Osteoblast (primary cell): ENCODE measurements around the gene AAR2. TPM values are rescaled to one million over a fixed set of nuclear protein-coding genes. Genes with fewer than 3 reads are reported as not detected.

Source experiments
- DNase-seq: peaks from one replicate; pipeline ENCODE4 v3.0.0; 2011; ENCODE audit warnings: low spot score, mixed read lengths; ENCODE audit not compliant: insufficient read length; ENCODE audit errors: missing footprints
- H2AFZ ChIP-seq: 2 replicates; pipeline ENCODE4 v1.6.0; 2011; ENCODE audit warnings: mild to moderate bottlenecking, low read length
- H3K27ac ChIP-seq: 2 replicates; pipeline ENCODE4 v1.5.1; 2011; ENCODE audit warnings: mild to moderate bottlenecking, low read depth, low read length, moderate library complexity
- H3K27me3 ChIP-seq: 2 replicates; pipeline ENCODE4 v1.6.0; 2012; ENCODE audit warnings: mild to moderate bottlenecking, control low read depth, inconsistent platforms, low read length, moderate library complexity; ENCODE audit not compliant: insufficient read depth
- H3K36me3 ChIP-seq: 2 replicates; pipeline ENCODE4 v1.5.1; 2011; ENCODE audit warnings: mild to moderate bottlenecking, low read length, control low read depth, moderate library complexity; ENCODE audit not compliant: insufficient read depth
- H3K4me1 ChIP-seq: 2 replicates; pipeline ENCODE4 v1.5.1; 2011; ENCODE audit warnings: mild to moderate bottlenecking, low read length, control low read depth, moderate library complexity; ENCODE audit not compliant: insufficient read depth
- H3K4me2 ChIP-seq: 2 replicates; pipeline ENCODE4 v1.6.0; 2011; ENCODE audit warnings: mild to moderate bottlenecking, low read length; ENCODE audit not compliant: insufficient read depth
- H3K4me3 ChIP-seq: fragments of 200-600 bp; sonication (generic); 3 replicates; pipeline ENCODE4 v1.5.1; 2012; ENCODE audit warnings: mild to moderate bottlenecking, low read length, inconsistent platforms; ENCODE audit not compliant: insufficient read depth
- H3K79me2 ChIP-seq: 2 replicates; pipeline ENCODE4 v1.6.0; 2012; ENCODE audit warnings: mild to moderate bottlenecking, low read length, control low read depth, inconsistent platforms; ENCODE audit not compliant: insufficient read depth
- H3K9me3 ChIP-seq: 2 replicates; pipeline ENCODE4 v1.5.1; 2011; ENCODE audit warnings: low read depth, low read length, control low read depth
- H4K20me1 ChIP-seq: 2 replicates; pipeline ENCODE4 v1.6.0; 2012; ENCODE audit warnings: mild to moderate bottlenecking, low read length, control low read depth; ENCODE audit not compliant: insufficient read depth
- total RNA-seq: library from RNA; depleted of rRNA; stranded (reverse); fragments of >200 nt; gene quantifications from 2 replicates; pipeline ENCODE4 v1.2.3, GENCODE V29; 2012
- TF ChIP-seq, protein P1 (sequence below): IDR thresholded peaks from 2 replicates; pipeline ENCODE4 v1.5.1; 2011; ENCODE audit warnings: mild to moderate bottlenecking, low read depth, low read length, moderate library complexity; ENCODE audit errors: extremely low read depth

The AAR2 gene
- total RNA-seq, 1 donor, result 29.0 TPM

DNA sequence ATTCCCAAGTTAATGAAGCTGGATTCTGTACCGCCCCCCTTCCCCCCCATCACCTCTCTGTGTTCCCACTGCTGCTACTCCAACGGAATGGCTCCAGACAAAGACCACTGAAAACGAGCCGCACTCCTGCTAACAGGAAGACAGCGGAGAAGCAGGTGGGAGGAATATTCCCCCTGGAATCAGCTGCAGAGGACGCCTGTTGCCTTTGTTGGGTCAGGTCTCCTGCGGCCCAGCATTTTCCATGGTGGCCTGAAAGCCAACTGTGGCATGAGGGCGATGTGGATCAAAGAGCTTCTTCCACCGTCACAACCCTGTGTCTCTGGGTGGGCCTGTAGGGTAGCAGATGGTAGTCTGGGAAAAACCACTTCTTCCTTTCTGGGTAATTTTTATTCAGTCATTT, 16.8 kb downstream of the AAR2 start:
- H3K4me2 ChIP-seq, result no peak overlapping the region
- no peaks in the 10 kb centered on the region for H3K9me3 ChIP-seq
- no peak for DNase-seq
- H3K4me3 ChIP-seq, result no peak overlapping the region
- H2AFZ ChIP-seq, result no peak overlapping the region
- peaks cover 27% of the 10 kb centered on the region for H3K79me2 ChIP-seq
- H3K27me3 ChIP-seq, result no peaks in the 10 kb centered on the region
- H4K20me1 ChIP-seq, result peaks cover 14% of the 10 kb centered on the region
- TF ChIP-seq, protein P1, sequence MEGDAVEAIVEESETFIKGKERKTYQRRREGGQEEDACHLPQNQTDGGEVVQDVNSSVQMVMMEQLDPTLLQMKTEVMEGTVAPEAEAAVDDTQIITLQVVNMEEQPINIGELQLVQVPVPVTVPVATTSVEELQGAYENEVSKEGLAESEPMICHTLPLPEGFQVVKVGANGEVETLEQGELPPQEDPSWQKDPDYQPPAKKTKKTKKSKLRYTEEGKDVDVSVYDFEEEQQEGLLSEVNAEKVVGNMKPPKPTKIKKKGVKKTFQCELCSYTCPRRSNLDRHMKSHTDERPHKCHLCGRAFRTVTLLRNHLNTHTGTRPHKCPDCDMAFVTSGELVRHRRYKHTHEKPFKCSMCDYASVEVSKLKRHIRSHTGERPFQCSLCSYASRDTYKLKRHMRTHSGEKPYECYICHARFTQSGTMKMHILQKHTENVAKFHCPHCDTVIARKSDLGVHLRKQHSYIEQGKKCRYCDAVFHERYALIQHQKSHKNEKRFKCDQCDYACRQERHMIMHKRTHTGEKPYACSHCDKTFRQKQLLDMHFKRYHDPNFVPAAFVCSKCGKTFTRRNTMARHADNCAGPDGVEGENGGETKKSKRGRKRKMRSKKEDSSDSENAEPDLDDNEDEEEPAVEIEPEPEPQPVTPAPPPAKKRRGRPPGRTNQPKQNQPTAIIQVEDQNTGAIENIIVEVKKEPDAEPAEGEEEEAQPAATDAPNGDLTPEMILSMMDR, result no peak
- H3K4me1 ChIP-seq, result no peaks in the 10 kb centered on the region
- H3K27ac ChIP-seq, result no peak overlapping the region
- peaks cover 31% of the 10 kb centered on the region for H3K36me3 ChIP-seq

- no peaks in the 10 kb centered on the region for H3K4me1 ChIP-seq
- H3K79me2 ChIP-seq, result peaks cover 21% of the 10 kb centered on the region
- no peak overlapping the region for H3K27ac ChIP-seq
- H3K36me3 ChIP-seq, result peaks cover 30% of the 10 kb centered on the region
- DNase-seq, result no peak
- peaks cover 14% of the 10 kb centered on the region for H4K20me1 ChIP-seq
- TF ChIP-seq, protein P1, result no peak
- no peaks in the 10 kb centered on the region for H3K27me3 ChIP-seq
- H3K4me3 ChIP-seq, result no peak overlapping the region
- H3K9me3 ChIP-seq, result no peaks in the 10 kb centered on the region
- no peak overlapping the region for H2AFZ ChIP-seq
- no peak overlapping the region for H3K4me2 ChIP-seq
Observed at GRCh38 chr20:36254076-36254475, 17.8 kb downstream of the AAR2 start.

DNA sequence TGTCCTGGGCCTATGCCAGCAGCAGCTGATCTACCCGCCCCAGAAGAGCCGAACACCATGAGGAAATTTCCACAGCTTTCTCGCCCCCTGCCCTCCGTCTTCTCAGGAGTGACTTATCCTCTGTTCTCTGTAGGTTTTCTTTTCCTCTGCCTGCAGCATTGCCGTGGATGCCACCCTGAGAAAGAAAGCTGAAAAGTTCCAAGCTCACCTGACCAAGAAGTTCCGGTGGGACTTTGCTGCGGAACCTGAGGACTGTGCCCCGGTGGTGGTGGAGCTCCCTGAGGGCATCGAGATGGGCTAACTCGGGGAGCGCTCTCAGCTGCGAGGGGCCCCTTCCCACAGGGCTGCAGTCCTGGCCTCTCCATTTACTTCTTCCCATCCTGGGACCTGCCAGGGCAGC, 19.2 kb downstream of the AAR2 start:
- peaks cover 23% of the 10 kb centered on the region for H3K36me3 ChIP-seq
- TF ChIP-seq, protein P1, result no peak

GRCh38 chr20:36259177-36260061, 23.1 kb downstream of the AAR2 start:
- no peak overlapping the region for H3K4me2 ChIP-seq
- H3K79me2 ChIP-seq, result no peaks in the 10 kb centered on the region
- no peaks in the 10 kb centered on the region for H3K27me3 ChIP-seq
- no peaks in the 10 kb centered on the region for H3K4me1 ChIP-seq
- H3K27ac ChIP-seq, result no peak overlapping the region
- no peak overlapping the region for H2AFZ ChIP-seq
- H4K20me1 ChIP-seq, result no peaks in the 10 kb centered on the region
- H3K9me3 ChIP-seq, result no peaks in the 10 kb centered on the region
- no peak overlapping the region for H3K4me3 ChIP-seq
- TF ChIP-seq, protein P1, result no peak
- peaks cover 15% of the 10 kb centered on the region for H3K36me3 ChIP-seq
- peak; percentile 82 for DNase-seq

More for the DNA sequence above, 19.2 kb downstream of the AAR2 start:
- peaks cover 13% of the 10 kb centered on the region for H3K79me2 ChIP-seq
- no peak for DNase-seq
- no peak overlapping the region for H3K4me3 ChIP-seq
- H3K27ac ChIP-seq, result no peak overlapping the region
- H3K27me3 ChIP-seq, result no peaks in the 10 kb centered on the region
- H4K20me1 ChIP-seq, result peaks cover 11% of the 10 kb centered on the region
- H3K9me3 ChIP-seq, result no peaks in the 10 kb centered on the region
- H2AFZ ChIP-seq, result no peak overlapping the region
- H3K4me2 ChIP-seq, result no peak overlapping the region
- H3K4me1 ChIP-seq, result no peaks in the 10 kb centered on the region
